HFFc6 (cell line): ENCODE results near the gene ATRX. TPM values are rescaled to one million over a fixed set of nuclear protein-coding genes. Genes with fewer than 3 reads are reported as not detected.

Source experiments
- DNase-seq: peaks from one replicate; pipeline ENCODE4 v3.0.0-alpha.2; 2018
- H3K27ac Mint-ChIP-seq: 2 replicates; pipeline ENCODE4 v1.8.0; 2020; ENCODE audit warnings: mild to moderate bottlenecking, mixed read lengths
- H3K27me3 Mint-ChIP-seq: 2 replicates; pipeline ENCODE4 v1.8.0; 2021; ENCODE audit warnings: mild to moderate bottlenecking, moderate library complexity, mixed read lengths; ENCODE audit not compliant: insufficient read depth
- H3K36me3 Mint-ChIP-seq: 2 replicates; pipeline ENCODE4 v1.8.0; 2021; ENCODE audit warnings: low read depth, mixed read lengths
- H3K4me1 Mint-ChIP-seq: 2 replicates; pipeline ENCODE4 v1.8.0; 2020; ENCODE audit warnings: low read depth, mixed read lengths
- H3K4me3 Mint-ChIP-seq: 2 replicates; pipeline ENCODE4 v1.8.0; 2020; ENCODE audit warnings: mild to moderate bottlenecking, moderate library complexity, mixed read lengths
- H3K9me3 Mint-ChIP-seq: 2 replicates; pipeline ENCODE4 v1.8.0; 2020; ENCODE audit warnings: mild to moderate bottlenecking, mixed read lengths
- CTCF ChIP-seq: fragments of 200-600 bp; sonication (generic); IDR thresholded peaks from 2 replicates; pipeline ENCODE4 v1.5.0; 2021; ENCODE audit warnings: antibody characterized with exemption, mild to moderate bottlenecking
- total RNA-seq, 6 experiments: library from RNA; stranded (reverse); fragmentation: NEBNext Ultra II Directional; extraction: Animal tissue kit (Norgen Biotek cat#: 25700); gene quantifications; 2 replicates in 1 of 6; 3 replicates in 5 of 6; pipeline ENCODE4 v1.2.3, GENCODE V29; 2021

Gene ATRX
- total RNA-seq, 6 experiments from 2014 or later = 49.4 to 65.1 (median 54.5) TPM

GRCh38 chrX:77527233-77528001, 258.6 kb downstream of the ATRX start:
- no peak for TF ChIP-seq CTCF
- Mint-ChIP-seq H3K4me3 (no peak overlapping the region), H3K27ac (no peak overlapping the region), H3K27me3 (no peaks in the 10 kb centered on the region; the same call in 1 of the 2 replicates), H3K36me3 (peaks cover 32% of the 10 kb centered on the region), H3K9me3 (peaks cover 19% of the 10 kb centered on the region), H3K4me1 (no peaks in the 10 kb centered on the region)
- DNase-seq = no peak

GRCh38 chrX:77519765-77520164, 266.3 kb downstream of the ATRX start:
- no peak overlapping the region for H3K27ac Mint-ChIP-seq
- H3K4me1 Mint-ChIP-seq = no peaks in the 10 kb centered on the region
- H3K36me3 Mint-ChIP-seq = peaks cover 37% of the 10 kb centered on the region
- no peak overlapping the region for H3K4me3 Mint-ChIP-seq
- no peaks in the 10 kb centered on the region; the same call in 1 of the 2 replicates for H3K27me3 Mint-ChIP-seq
- peaks cover under 1% of the 10 kb centered on the region for H3K9me3 Mint-ChIP-seq
- no peak for TF ChIP-seq CTCF
- DNase-seq = no peak

GRCh38 chrX:77514177-77514576, 271.8 kb downstream of the ATRX start:
- Mint-ChIP-seq H3K27me3 (no peaks in the 10 kb centered on the region; the same call in 1 of the 2 replicates), H3K4me3 (no peak overlapping the region), H3K27ac (no peak overlapping the region), H3K36me3 (peaks cover 36% of the 10 kb centered on the region), H3K9me3 (peaks cover 7% of the 10 kb centered on the region), H3K4me1 (peaks cover 7% of the 10 kb centered on the region)
- DNase-seq = no peak
- no peak for TF ChIP-seq CTCF

- H3K4me1 Mint-ChIP-seq = peaks cover 15% of the 10 kb centered on the region
- peaks cover 7% of the 10 kb centered on the region for H3K9me3 Mint-ChIP-seq
- TF ChIP-seq CTCF = no peak
- DNase-seq = no peak
- no peaks in the 10 kb centered on the region; the same call in 1 of the 2 replicates for H3K27me3 Mint-ChIP-seq
- H3K36me3 Mint-ChIP-seq = peaks cover 24% of the 10 kb centered on the region
- peak overlapping the region; percentile 16; the same call in 1 of the 2 replicates for H3K27ac Mint-ChIP-seq
- H3K4me3 Mint-ChIP-seq = no peak overlapping the region
These were observed 276.0 kb downstream of the ATRX start for GRCh38 chrX:77510007-77510406.

- no peak for DNase-seq
- Mint-ChIP-seq H3K27ac (no peak overlapping the region), H3K4me3 (no peak overlapping the region), H3K9me3 (no peaks in the 10 kb centered on the region), H3K4me1 (peaks cover 20% of the 10 kb centered on the region), H3K27me3 (no peaks in the 10 kb centered on the region; the same call in 1 of the 2 replicates), H3K36me3 (0 out of 2 replicates have a peak, but pooled peaks cover 5% of the 10 kb centered on the region)
- TF ChIP-seq CTCF = no peak
These were observed 280.8 kb downstream of the ATRX start for GRCh38 chrX:77505227-77505626.
